HG03439 (cell line): ENCODE results near the gene NEDD4L.

Experiments
- ATAC-seq: cut with Tn5 transposase; IDR thresholded peaks from one replicate; pipeline ENCODE4 v1.9.1; 2021; ENCODE audit warnings: mild to moderate bottlenecking, moderate library complexity; ENCODE audit not compliant: unreplicated experiment

The NEDD4L gene

GRCh38 chr18:58405107-58405898 lies 361.3 kb downstream of the NEDD4L start:
- ATAC-seq, result no peak

GRCh38 chr18:58407263-58407648 lies 363.2 kb downstream of the NEDD4L start:
- no peak for ATAC-seq

- ATAC-seq, result no peak
Observed at GRCh38 chr18:58407649-58408407, 363.8 kb downstream of the NEDD4L start.

GRCh38 chr18:58408665-58409064 lies 364.6 kb downstream of the NEDD4L start:
- ATAC-seq, result no peak

GRCh38 chr18:58409802-58410445 lies 365.9 kb downstream of the NEDD4L start:
- no peak for ATAC-seq

- ATAC-seq, result no peak
Observed at GRCh38 chr18:58411323-58411722, 367.3 kb downstream of the NEDD4L start.

GRCh38 chr18:58412844-58413666 lies 369.0 kb downstream of the NEDD4L start:
- ATAC-seq, result no peak

GRCh38 chr18:58413667-58414628 lies 369.9 kb downstream of the NEDD4L start:
- ATAC-seq, result no peak

GRCh38 chr18:58416014-58416703 lies 372.1 kb downstream of the NEDD4L start:
- ATAC-seq, result no peak

GRCh38 chr18:58416704-58417683 lies 373.0 kb downstream of the NEDD4L start:
- ATAC-seq, result no peak

GRCh38 chr18:58417752-58418151 lies 373.7 kb downstream of the NEDD4L start:
- ATAC-seq, result no peak

GRCh38 chr18:58418361-58418760 lies 374.3 kb downstream of the NEDD4L start:
- no peak for ATAC-seq

GRCh38 chr18:58419587-58420199 lies 375.7 kb downstream of the NEDD4L start:
- ATAC-seq, result no peak

GRCh38 chr18:58426611-58427010 lies 382.6 kb downstream of the NEDD4L start:
- ATAC-seq, result no peak

GRCh38 chr18:58427321-58427720 lies 383.3 kb downstream of the NEDD4L start:
- no peak for ATAC-seq

- no peak for ATAC-seq
Observed at GRCh38 chr18:58429442-58429841, 385.4 kb downstream of the NEDD4L start.

GRCh38 chr18:58431215-58431614 lies 387.2 kb downstream of the NEDD4L start:
- no peak for ATAC-seq
